HG03025 (cell line): ENCODE data around the gene OR13J1.
"Not testable (repeated sequence)": the region's sequence is repeated elsewhere in the genome, so short reads cannot be mapped to it uniquely, and the experiment has no call there.

Experiments used
- ATAC-seq: cut with Tn5 transposase; IDR thresholded peaks from one replicate; pipeline ENCODE4 v1.9.1; 2021; ENCODE audit warnings: mild to moderate bottlenecking, moderate library complexity; ENCODE audit not compliant: unreplicated experiment, low FRiP score

The OR13J1 gene

GRCh38 chr9:35905051-35905781 lies 35.0 kb upstream of the OR13J1 start:
- ATAC-seq: no peak

GRCh38 chr9:35904338-35904737 lies 34.1 kb upstream of the OR13J1 start:
- ATAC-seq: no peak

GRCh38 chr9:35903049-35903448 lies 32.8 kb upstream of the OR13J1 start:
- ATAC-seq: no peak

- no peak for ATAC-seq
These were observed 28.8 kb upstream of the OR13J1 start for GRCh38 chr9:35899021-35899420.

- no peak for ATAC-seq
These were observed 28.1 kb upstream of the OR13J1 start for GRCh38 chr9:35898337-35898736.

- not testable (repeated sequence) for ATAC-seq
These were observed 27.3 kb upstream of the OR13J1 start for GRCh38 chr9:35897376-35898099.

- ATAC-seq: no peak
These were observed 26.4 kb upstream of the OR13J1 start for GRCh38 chr9:35896570-35896969.

- ATAC-seq: no peak
These were observed 21.9 kb upstream of the OR13J1 start for GRCh38 chr9:35892051-35892450.

- ATAC-seq: no peak
These were observed 21.4 kb upstream of the OR13J1 start for GRCh38 chr9:35891646-35892045.

GRCh38 chr9:35884908-35885307 lies 14.7 kb upstream of the OR13J1 start:
- ATAC-seq: not testable (repeated sequence)

- no peak for ATAC-seq
These were observed 12.8 kb upstream of the OR13J1 start for GRCh38 chr9:35882996-35883395.

- ATAC-seq: no peak
These were observed 12.2 kb upstream of the OR13J1 start for GRCh38 chr9:35882263-35882848.

GRCh38 chr9:35872505-35872904 lies 2.3 kb upstream of the OR13J1 start:
- ATAC-seq: no peak

- ATAC-seq: no peak
These were observed 1.3 kb upstream of the OR13J1 start for GRCh38 chr9:35871545-35871944.

- ATAC-seq: no peak
These were observed 482 bp downstream of the OR13J1 start for GRCh38 chr9:35869621-35870216.

- no peak for ATAC-seq
These were observed 1.3 kb downstream of the OR13J1 start for GRCh38 chr9:35868933-35869332.

GRCh38 chr9:35867538-35867937 lies 2.7 kb downstream of the OR13J1 start:
- no peak for ATAC-seq

GRCh38 chr9:35864695-35865255 lies 5.4 kb downstream of the OR13J1 start:
- ATAC-seq: no peak

GRCh38 chr9:35863583-35863982 lies 6.6 kb downstream of the OR13J1 start:
- ATAC-seq: no peak

- no peak for ATAC-seq
These were observed 7.9 kb downstream of the OR13J1 start for GRCh38 chr9:35862328-35862727.
